PC-3 (cell line): ENCODE data around the gene DCAF8. TPM values are rescaled to one million over a fixed set of nuclear protein-coding genes. Genes with fewer than 3 reads are reported as not detected.

Experiments
- ATAC-seq: fragments of 200-7000 bp; cut with Tn5 transposase; 2 replicates; pipeline ENCODE4 v1.9.1; 2020; ENCODE audit warnings: mild to moderate bottlenecking, moderate library complexity
- BruUV-seq: library from RNA; stranded (reverse); fragments of 400-500 nt; replicated peaks from 2 replicates; lab custom pipeline; 2021; lab: Mats Ljungman, UMichigan
- CTCF ChIA-PET: fragments of 300-600 bp; sonication (Branson Sonifier 250); formaldehyde crosslinking; loops from one replicate; lab custom pipeline; 2022; ENCODE audit warnings: antibody characterized with exemption; lab: Charles Lee
- POLR2A ChIA-PET: fragments of 300-600 bp; sonication (Branson Sonifier 250); formaldehyde crosslinking; loops from one replicate; lab custom pipeline; 2022; ENCODE audit warnings: antibody characterized with exemption; ENCODE audit not compliant: unreplicated experiment; lab: Charles Lee
- DNase-seq: peaks from one replicate; pipeline ENCODE4 v3.0.0-alpha.2; 2015
- H2AFZ ChIP-seq: fragments of 300-600 bp; sonication (generic); 2 replicates; pipeline ENCODE4 v1.6.0; 2016; ENCODE audit warnings: antibody characterized with exemption, low read length
- H3F3A ChIP-seq: fragments of 300-600 bp; sonication (generic); one replicate; pipeline ENCODE4 v1.6.0; 2017; ENCODE audit warnings: antibody characterized with exemption, low read length, control low read depth, mild to moderate bottlenecking; ENCODE audit not compliant: unreplicated experiment
- H3K27ac ChIP-seq: fragments of 300-600 bp; sonication (generic); 2 replicates; pipeline ENCODE4 v1.5.1; 2016; ENCODE audit warnings: mild to moderate bottlenecking, low read length
- H3K27me3 ChIP-seq: fragments of 300-600 bp; sonication (generic); 2 replicates; pipeline ENCODE4 v1.6.1; 2016; ENCODE audit warnings: low read length, mixed read lengths
- H3K36me3 ChIP-seq: fragments of 300-600 bp; sonication (generic); 2 replicates; pipeline ENCODE4 v1.6.1; 2016; ENCODE audit warnings: low read depth, mixed run types, low read length, mixed read lengths
- H3K4me1 ChIP-seq: fragments of 300-600 bp; sonication (generic); 2 replicates; pipeline ENCODE4 v1.5.1; 2016; ENCODE audit warnings: low read length; ENCODE audit not compliant: insufficient read depth
- H3K4me2 ChIP-seq: fragments of 300-600 bp; sonication (generic); 2 replicates; pipeline ENCODE4 v1.6.0; 2016; ENCODE audit warnings: low read length
- H3K4me3 ChIP-seq: fragments of 300-600 bp; sonication (generic); 2 replicates; pipeline ENCODE4 v1.5.1; 2016; ENCODE audit warnings: mild to moderate bottlenecking, low read length, mixed read lengths
- H3K79me2 ChIP-seq: fragments of 300-600 bp; sonication (generic); 2 replicates; pipeline ENCODE4 v1.6.1; 2017; ENCODE audit warnings: low read length, mixed read lengths
- H3K9ac ChIP-seq: fragments of 300-600 bp; sonication (generic); 2 replicates; pipeline ENCODE4 v1.6.0; 2016; ENCODE audit warnings: mild to moderate bottlenecking, low read length
- H3K9me2 ChIP-seq: fragments of 300-600 bp; sonication (generic); replicated peaks from 2 replicates; pipeline ENCODE4 v1.6.1; 2016; ENCODE audit warnings: mixed run types, low read length, mixed read lengths
- H3K9me3 ChIP-seq: fragments of 300-600 bp; sonication (generic); 2 replicates; pipeline ENCODE4 v1.6.1; 2016; ENCODE audit warnings: low read length, mixed read lengths
- H4K20me1 ChIP-seq: fragments of 300-600 bp; sonication (generic); 2 replicates; pipeline ENCODE4 v1.6.1; 2016; ENCODE audit warnings: low read length, mixed read lengths
- EZH2 ChIP-seq: fragments of 300-600 bp; sonication (generic); IDR thresholded peaks from one replicate; pipeline ENCODE4 v1.6.1; 2017; ENCODE audit warnings: antibody characterized with exemption, mild to moderate bottlenecking, low read length; ENCODE audit not compliant: unreplicated experiment
- EZH2phosphoT487 ChIP-seq: fragments of 300-600 bp; sonication (generic); IDR thresholded peaks from 2 replicates; pipeline ENCODE4 v1.6.1; 2018; ENCODE audit warnings: mild to moderate bottlenecking, antibody characterized with exemption, low read length, borderline replicate concordance
- intact Hi-C: fragments of 100-400 bp; cut with micrococcal nuclease; formaldehyde crosslinking; loops from 2 replicates; pipeline ENCODE4 v1.9.0; 2023
- total RNA-seq: library from RNA; depleted of rRNA; stranded (reverse); fragments of >200 nt; gene quantifications from 2 replicates; pipeline ENCODE4 v1.2.3, GENCODE V29; 2014
- TF ChIP-seq, protein P1 (sequence below): fragments of 300-600 bp; sonication (generic); conservative IDR thresholded peaks from 2 replicates; pipeline ENCODE4 v1.5.1; 2017; ENCODE audit warnings: antibody characterized with exemption, low read depth, mild to moderate bottlenecking, low read length

DCAF8 gene
- total RNA-seq, 1 experiment from 2014 or later = 122 TPM

- no peaks in the 10 kb centered on the region for H3F3A ChIP-seq
- H3K27ac ChIP-seq = no peak overlapping the region
- ChIA-PET POLR2A (no interaction called here), CTCF (interaction anchor here (0.8 kb wide), 1 partner anchor 123 kb away, joined by 3 read pairs; no protein-coding TSS in a partner anchor)
- TF ChIP-seq, protein P1, sequence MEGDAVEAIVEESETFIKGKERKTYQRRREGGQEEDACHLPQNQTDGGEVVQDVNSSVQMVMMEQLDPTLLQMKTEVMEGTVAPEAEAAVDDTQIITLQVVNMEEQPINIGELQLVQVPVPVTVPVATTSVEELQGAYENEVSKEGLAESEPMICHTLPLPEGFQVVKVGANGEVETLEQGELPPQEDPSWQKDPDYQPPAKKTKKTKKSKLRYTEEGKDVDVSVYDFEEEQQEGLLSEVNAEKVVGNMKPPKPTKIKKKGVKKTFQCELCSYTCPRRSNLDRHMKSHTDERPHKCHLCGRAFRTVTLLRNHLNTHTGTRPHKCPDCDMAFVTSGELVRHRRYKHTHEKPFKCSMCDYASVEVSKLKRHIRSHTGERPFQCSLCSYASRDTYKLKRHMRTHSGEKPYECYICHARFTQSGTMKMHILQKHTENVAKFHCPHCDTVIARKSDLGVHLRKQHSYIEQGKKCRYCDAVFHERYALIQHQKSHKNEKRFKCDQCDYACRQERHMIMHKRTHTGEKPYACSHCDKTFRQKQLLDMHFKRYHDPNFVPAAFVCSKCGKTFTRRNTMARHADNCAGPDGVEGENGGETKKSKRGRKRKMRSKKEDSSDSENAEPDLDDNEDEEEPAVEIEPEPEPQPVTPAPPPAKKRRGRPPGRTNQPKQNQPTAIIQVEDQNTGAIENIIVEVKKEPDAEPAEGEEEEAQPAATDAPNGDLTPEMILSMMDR = no peak
- TF ChIP-seq EZH2phosphoT487 = no peak
- TF ChIP-seq EZH2 = no peak
- H4K20me1 ChIP-seq = no peaks in the 10 kb centered on the region
- no peaks in the 10 kb centered on the region for H3K9me2 ChIP-seq
- H2AFZ ChIP-seq = no peak overlapping the region
- peaks cover 11% of the 10 kb centered on the region for H3K4me1 ChIP-seq
- H3K4me2 ChIP-seq = no peak overlapping the region
- H3K36me3 ChIP-seq = no peaks in the 10 kb centered on the region
- no TSS peak for BruUV-seq
- H3K27me3 ChIP-seq = no peaks in the 10 kb centered on the region
- no peak overlapping the region for H3K4me3 ChIP-seq
- ATAC-seq = no peak; the same call in 1 of the 2 replicates
- H3K9ac ChIP-seq = no peak overlapping the region
- H3K79me2 ChIP-seq = no peaks in the 10 kb centered on the region
- DNase-seq = no peak
- intact Hi-C loops = no loop called here
- no peaks in the 10 kb centered on the region for H3K9me3 ChIP-seq
These were observed 93.6 kb downstream of the DCAF8 start for GRCh38 chr1:160168609-160169369.

GRCh38 chr1:160168016-160168415 is 94.3 kb downstream of the DCAF8 start:
- intact Hi-C loops = no loop called here
- H2AFZ ChIP-seq = no peak overlapping the region
- ATAC-seq = no peak

More at GRCh38 chr1:160168016-160168415, 94.3 kb downstream of the DCAF8 start:
- no peak overlapping the region for H3K9ac ChIP-seq
- H3F3A ChIP-seq = no peaks in the 10 kb centered on the region
- H3K9me3 ChIP-seq = no peaks in the 10 kb centered on the region
- TF ChIP-seq, protein P1 = peak; percentile 13; the same call in 1 of the 2 replicates
- TF ChIP-seq EZH2 = no peak
- H4K20me1 ChIP-seq = no peaks in the 10 kb centered on the region
- no TSS peak for BruUV-seq
- no peak overlapping the region for H3K27ac ChIP-seq
- DNase-seq = no peak
- H3K36me3 ChIP-seq = no peaks in the 10 kb centered on the region
- no peak overlapping the region for H3K4me2 ChIP-seq
- no peaks in the 10 kb centered on the region for H3K27me3 ChIP-seq
- H3K79me2 ChIP-seq = no peaks in the 10 kb centered on the region
- ChIA-PET CTCF (no interaction called here), POLR2A (no interaction called here)
- H3K9me2 ChIP-seq = no peaks in the 10 kb centered on the region
- no peak overlapping the region for H3K4me3 ChIP-seq
- peaks cover 11% of the 10 kb centered on the region for H3K4me1 ChIP-seq
